Measurements from ENCODE around the gene DDX1. TPM values are rescaled to one million over a fixed set of nuclear protein-coding genes. Genes with fewer than 3 reads are reported as not detected.
A peak's percentile ranks its signal among the peaks of the same experiment; 100 is the strongest.

DDX1 gene
- total RNA-seq, 1 experiment from 2014 or later, result 154 TPM

- Histone ChIP-seq H3K36me3 (ENCODE audit: insufficient read depth, low read length, poor library complexity, severe bottlenecking) (no peaks in the 10 kb centered on the region), H3K27ac (ENCODE audit: low read depth, low read length, poor library complexity, severe bottlenecking) (no peak overlapping the region), H3K27me3 (replicated peaks; ENCODE audit: insufficient read depth, low read depth, low read length, poor library complexity) (no peaks in the 10 kb centered on the region), H3K9me3 (ENCODE audit: low read depth, low read length, poor library complexity, severe bottlenecking) (no peaks in the 10 kb centered on the region), H3K4me1 (ENCODE audit: insufficient read depth, low read length, poor library complexity, severe bottlenecking) (peaks cover 7% of the 10 kb centered on the region), H3K4me3 (ENCODE audit: low read depth, low read length, poor library complexity, severe bottlenecking) (no peak overlapping the region)
- ChIA-PET POLR2A (ENCODE audit: low non-redundant PET) (no interaction called here), CTCF (no interaction called here)
- DNase-seq (ENCODE audit: low spot score), result no peak
- no peak for TF ChIP-seq CTCF (conservative IDR thresholded peaks at IDR 0.05; ENCODE audit: low read depth, low read length)
- TF ChIP-seq EZH2 (IDR thresholded peaks at IDR 0.05; ENCODE audit: borderline replicate concordance, low read depth, low read length, poor library complexity, severe bottlenecking), result no peak
- intact Hi-C loops (cut with micrococcal nuclease; ENCODE audit: unreplicated experiment), result no loop called here
- BruUV-seq (replicated peaks), result no TSS peak
Measured at GRCh38 chr2:15556311-15556930, 35.2 kb upstream of the DDX1 start.

GRCh38 chr2:15557887-15558311 lies 33.8 kb upstream of the DDX1 start:
- H3K27ac ChIP-seq (ENCODE audit: low read depth, low read length, poor library complexity, severe bottlenecking), result no peak overlapping the region
- no TSS peak for BruUV-seq (replicated peaks)
- TF ChIP-seq EZH2 (IDR thresholded peaks at IDR 0.05; ENCODE audit: borderline replicate concordance, low read depth, low read length, poor library complexity, severe bottlenecking) (no peak), CTCF (conservative IDR thresholded peaks at IDR 0.05; ENCODE audit: low read depth, low read length) (no peak)
- no peak for DNase-seq (ENCODE audit: low spot score)
- no peaks in the 10 kb centered on the region for H3K36me3 ChIP-seq (ENCODE audit: insufficient read depth, low read length, poor library complexity, severe bottlenecking)
- peaks cover 10% of the 10 kb centered on the region for H3K4me1 ChIP-seq (ENCODE audit: insufficient read depth, low read length, poor library complexity, severe bottlenecking)
- H3K4me3 ChIP-seq (ENCODE audit: low read depth, low read length, poor library complexity, severe bottlenecking), result no peak overlapping the region
- H3K27me3 ChIP-seq (replicated peaks; ENCODE audit: insufficient read depth, low read depth, low read length, poor library complexity), result no peaks in the 10 kb centered on the region
- CTCF ChIA-PET, result no interaction called here
- intact Hi-C loops (cut with micrococcal nuclease; ENCODE audit: unreplicated experiment), result no loop called here
- POLR2A ChIA-PET (ENCODE audit: low non-redundant PET), result no interaction called here
- no peaks in the 10 kb centered on the region for H3K9me3 ChIP-seq (ENCODE audit: low read depth, low read length, poor library complexity, severe bottlenecking)

- DNase-seq (ENCODE audit: low spot score), result no peak
- intact Hi-C loops (cut with micrococcal nuclease; ENCODE audit: unreplicated experiment), result loop anchor here (2.0 kb wide), 1 partner anchor 31 kb away; the partner anchor contains the start of gene DDX1
- POLR2A ChIA-PET (ENCODE audit: low non-redundant PET), result no interaction called here
- H3K9me3 ChIP-seq (ENCODE audit: low read depth, low read length, poor library complexity, severe bottlenecking), result no peaks in the 10 kb centered on the region
- no peaks in the 10 kb centered on the region for H3K36me3 ChIP-seq (ENCODE audit: insufficient read depth, low read length, poor library complexity, severe bottlenecking)
- no peaks in the 10 kb centered on the region for H3K27me3 ChIP-seq (replicated peaks; ENCODE audit: insufficient read depth, low read depth, low read length, poor library complexity)
- peaks cover 9% of the 10 kb centered on the region for H3K4me1 ChIP-seq (ENCODE audit: insufficient read depth, low read length, poor library complexity, severe bottlenecking)
- TF ChIP-seq EZH2 (IDR thresholded peaks at IDR 0.05; ENCODE audit: borderline replicate concordance, low read depth, low read length, poor library complexity, severe bottlenecking) (no peak), CTCF (conservative IDR thresholded peaks at IDR 0.05; ENCODE audit: low read depth, low read length) (no peak)
- CTCF ChIA-PET, result interaction anchor here (0.6 kb wide), 1 partner anchor 102 kb away, joined by 3 read pairs; no protein-coding TSS in a partner anchor
- no peak overlapping the region for H3K27ac ChIP-seq (ENCODE audit: low read depth, low read length, poor library complexity, severe bottlenecking)
- H3K4me3 ChIP-seq (ENCODE audit: low read depth, low read length, poor library complexity, severe bottlenecking), result peak overlapping the region; percentile 84
- BruUV-seq (replicated peaks), result no TSS peak
Measured at GRCh38 chr2:15559379-15560139, 32.1 kb upstream of the DDX1 start.
